GM12872 (cell line): Measurements from ENCODE around the gene ARID3A.

Experiments used
- CTCF ChIP-seq: IDR thresholded peaks from 3 replicates; pipeline ENCODE4 v1.5.1; 2011; ENCODE audit warnings: low read depth, mild to moderate bottlenecking, low read length, moderate library complexity; ENCODE audit not compliant: insufficient read depth

The ARID3A gene

GRCh38 chr19:961866-962620, 36.2 kb downstream of the ARID3A start:
- TF ChIP-seq CTCF = no peak

GRCh38 chr19:962683-963400, 37.0 kb downstream of the ARID3A start:
- TF ChIP-seq CTCF = no peak

- TF ChIP-seq CTCF = no peak
Observed at GRCh38 chr19:963486-963951, 37.7 kb downstream of the ARID3A start.

GRCh38 chr19:964116-964520, 38.3 kb downstream of the ARID3A start:
- TF ChIP-seq CTCF = no peak

- TF ChIP-seq CTCF = no peak
Observed at GRCh38 chr19:964761-965694, 39.2 kb downstream of the ARID3A start.

- TF ChIP-seq CTCF = no peak
Observed at GRCh38 chr19:966485-967088, 40.8 kb downstream of the ARID3A start.
